ENCODE results near the gene ASIC1. TPM values are rescaled to one million over a fixed set of nuclear protein-coding genes. Genes with fewer than 3 reads are reported as not detected.
A peak's percentile ranks its signal among the peaks of the same experiment; 100 is the strongest.

ASIC1 gene
- total and polyA plus RNA-seq, 12 donors: 0.17 to 1.6 (median 0.70) TPM

DNA sequence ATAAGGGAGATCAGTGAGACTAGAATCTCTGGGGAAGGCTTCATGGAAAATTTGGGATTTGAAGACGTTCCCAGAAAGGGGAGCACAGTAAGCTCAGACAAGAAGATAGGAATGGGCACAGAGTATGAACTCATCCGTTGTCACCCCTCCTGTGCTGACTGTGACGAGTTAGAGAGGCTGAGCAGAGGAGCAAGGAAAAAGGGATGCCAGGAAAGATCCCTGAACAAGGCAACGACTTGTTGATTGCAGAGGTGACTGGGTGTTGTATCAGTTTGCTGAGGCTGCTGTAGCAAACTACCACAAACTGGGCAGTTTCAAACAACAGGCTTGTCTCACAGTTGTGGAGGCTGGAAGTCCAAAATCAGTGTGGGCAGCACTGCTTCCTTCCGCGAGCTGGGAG lies 40.6 kb downstream of the ASIC1 start:
- TF ChIP-seq, protein P1, sequence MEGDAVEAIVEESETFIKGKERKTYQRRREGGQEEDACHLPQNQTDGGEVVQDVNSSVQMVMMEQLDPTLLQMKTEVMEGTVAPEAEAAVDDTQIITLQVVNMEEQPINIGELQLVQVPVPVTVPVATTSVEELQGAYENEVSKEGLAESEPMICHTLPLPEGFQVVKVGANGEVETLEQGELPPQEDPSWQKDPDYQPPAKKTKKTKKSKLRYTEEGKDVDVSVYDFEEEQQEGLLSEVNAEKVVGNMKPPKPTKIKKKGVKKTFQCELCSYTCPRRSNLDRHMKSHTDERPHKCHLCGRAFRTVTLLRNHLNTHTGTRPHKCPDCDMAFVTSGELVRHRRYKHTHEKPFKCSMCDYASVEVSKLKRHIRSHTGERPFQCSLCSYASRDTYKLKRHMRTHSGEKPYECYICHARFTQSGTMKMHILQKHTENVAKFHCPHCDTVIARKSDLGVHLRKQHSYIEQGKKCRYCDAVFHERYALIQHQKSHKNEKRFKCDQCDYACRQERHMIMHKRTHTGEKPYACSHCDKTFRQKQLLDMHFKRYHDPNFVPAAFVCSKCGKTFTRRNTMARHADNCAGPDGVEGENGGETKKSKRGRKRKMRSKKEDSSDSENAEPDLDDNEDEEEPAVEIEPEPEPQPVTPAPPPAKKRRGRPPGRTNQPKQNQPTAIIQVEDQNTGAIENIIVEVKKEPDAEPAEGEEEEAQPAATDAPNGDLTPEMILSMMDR (IDR thresholded peaks at IDR 0.05): no peak
- Histone ChIP-seq H3K27ac (no peak overlapping the region), H3K27me3 (no peaks in the 10 kb centered on the region), H3K4me3 (no peak overlapping the region), H3K4me1 (peaks cover 0 to 14% (median 4%) of the 10 kb centered on the region in 9 donors), H3K9me3 (no peaks in the 10 kb centered on the region), H3K36me3 (peaks cover 4 to 92% (median 69%) of the 10 kb centered on the region in 9 donors)
- ATAC-seq (no peak), DNase-seq (no peak)
- intact Hi-C loops (cut with DNase I): no loop called here
- 75 to 82% methylated on average over 6 of the region's 6 CpGs for WGBS, 2 donors

DNA sequence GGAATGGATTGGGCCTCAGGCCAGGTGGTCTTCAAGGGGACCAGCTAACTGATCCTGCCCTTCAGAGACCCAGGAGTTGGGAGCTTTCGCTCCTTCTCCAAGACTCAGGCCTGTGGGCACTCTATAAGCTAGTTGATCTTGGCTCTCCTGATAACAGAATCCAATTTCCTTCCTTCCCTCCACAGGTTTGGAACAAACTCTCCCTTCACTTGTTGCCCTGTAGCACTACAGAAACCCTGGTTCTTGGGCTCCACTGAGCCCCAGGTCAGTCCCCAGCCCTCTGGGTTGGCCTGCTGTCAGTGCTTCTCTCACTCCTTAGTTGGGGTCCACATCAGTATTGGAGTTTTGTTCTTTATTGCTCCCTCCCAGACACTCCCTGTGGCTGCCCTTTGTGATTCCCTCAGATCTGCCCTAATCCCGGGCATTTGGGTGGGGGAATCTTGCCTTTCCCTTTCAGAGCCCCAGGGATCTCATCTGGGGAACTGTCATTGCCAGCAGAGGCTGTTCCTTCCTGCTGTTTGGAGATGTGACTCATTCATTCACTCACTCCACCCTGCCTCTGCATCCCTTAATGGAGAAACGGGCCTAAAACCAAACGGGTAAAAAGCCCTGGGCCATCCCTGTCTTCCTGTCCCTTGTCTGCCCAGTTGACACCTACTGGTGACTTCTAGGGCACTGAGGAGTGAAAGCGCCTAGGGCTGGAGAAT lies 42.1 kb downstream of the ASIC1 start:
- Histone ChIP-seq H3K27me3 (no peaks in the 10 kb centered on the region), H3K27ac (peak overlapping the region in 2 of 10 donors; percentile 10 to 40), H3K36me3 (peaks cover 4 to 77% (median 56%) of the 10 kb centered on the region in 9 donors), H3K9me3 (no peaks in the 10 kb centered on the region), H3K4me3 (no peak overlapping the region), H3K4me1 (peaks cover 4 to 29% (median 17%) of the 10 kb centered on the region in 9 donors)
- no peak for DNase-seq
- TF ChIP-seq, protein P1 (IDR thresholded peaks at IDR 0.05): no peak
- intact Hi-C loops (cut with DNase I): no loop called here
- 61 to 74% methylated on average over 5 of the region's 5 CpGs for WGBS, 2 donors
- peak in 3 of 8 donors; percentile 19 to 35 (median 32) for ATAC-seq

DNA sequence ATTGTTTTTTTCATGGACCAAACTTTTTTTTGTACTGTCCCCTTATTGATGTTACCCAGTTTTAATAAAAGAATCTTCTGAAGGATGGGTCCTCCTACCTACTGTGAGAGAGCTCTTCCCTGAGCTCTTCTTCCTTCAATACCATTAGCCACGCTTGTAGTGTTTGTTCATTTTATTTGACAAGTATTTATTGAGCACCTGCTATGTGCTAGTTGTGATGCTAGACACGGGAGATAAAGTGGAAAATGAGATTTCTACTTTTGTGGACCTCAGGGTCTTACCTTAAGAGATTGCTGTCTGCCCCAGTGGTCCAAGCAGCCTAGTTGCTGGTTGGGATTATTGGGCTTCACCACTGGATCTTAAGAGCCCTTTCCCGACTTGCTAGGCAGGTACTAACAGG lies 43.2 kb downstream of the ASIC1 start:
- H3K27ac ChIP-seq: peak overlapping the region in 1 of 10 donors; percentile 10
- no peaks in the 10 kb centered on the region for H3K9me3 ChIP-seq
- peaks cover 0 to 66% (median 44%) of the 10 kb centered on the region in 9 donors for H3K36me3 ChIP-seq
- WGBS, 2 donors: 89 to 91% methylated on average over 3 of the region's 3 CpGs
- TF ChIP-seq, protein P1 (IDR thresholded peaks at IDR 0.05): no peak
- H3K4me1 ChIP-seq: peaks cover 4 to 39% (median 24%) of the 10 kb centered on the region in 9 donors
- ATAC-seq (no peak), DNase-seq (no peak)
- intact Hi-C loops (cut with DNase I): no loop called here
- no peak overlapping the region for H3K4me3 ChIP-seq
- H3K27me3 ChIP-seq: no peaks in the 10 kb centered on the region

DNA sequence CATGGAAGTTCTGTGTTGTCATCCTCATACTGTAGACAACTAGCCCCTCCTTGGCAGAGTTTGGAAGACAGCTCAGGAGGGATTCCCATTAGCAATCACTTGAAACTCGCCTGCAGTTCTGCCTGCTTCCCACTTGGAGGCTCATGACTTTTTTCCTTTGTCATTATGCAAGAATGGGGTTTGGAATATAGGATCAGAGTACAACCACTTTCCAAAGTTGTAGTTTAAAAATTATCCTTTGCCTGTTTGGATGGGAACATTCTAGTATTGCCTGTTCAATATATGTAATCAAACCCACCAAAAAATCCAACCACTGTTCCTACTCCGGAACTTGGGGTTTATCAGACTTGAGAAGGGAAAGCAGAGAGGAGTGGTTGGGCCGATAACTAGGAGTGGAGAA lies 44.3 kb downstream of the ASIC1 start:
- peaks cover 4 to 39% (median 24%) of the 10 kb centered on the region in 9 donors for H3K4me1 ChIP-seq
- no peak for DNase-seq
- H3K27ac ChIP-seq: no peak overlapping the region
- H3K4me3 ChIP-seq: no peak overlapping the region
- no peaks in the 10 kb centered on the region for H3K9me3 ChIP-seq
- TF ChIP-seq, protein P1 (IDR thresholded peaks at IDR 0.05): peak in 7 of 9 donors; percentile 18 to 47 (median 35)
- peaks cover 0 to 55% (median 34%) of the 10 kb centered on the region in 9 donors for H3K36me3 ChIP-seq
- H3K27me3 ChIP-seq: no peaks in the 10 kb centered on the region
- WGBS, 2 donors: 78 to 79% methylated on average over 3 of the region's 3 CpGs
- ATAC-seq: no peak
- intact Hi-C loops (cut with DNase I): no loop called here

Measured in heart right ventricle (tissue), 16 donors.